Frontal cortex (tissue), 4 donors: ENCODE measurements around the gene TMEM120B. TPM values are rescaled to one million over a fixed set of nuclear protein-coding genes. Genes with fewer than 3 reads are reported as not detected.

Experiments used
- DNase-seq, 2 donors: peaks; one replicate each; pipeline ENCODE4 v3.0.0; 2012; ENCODE audit warnings: low spot score in 2 of 2
- FAIRE-seq: peaks from 2 replicates; lab custom pipeline; 2012; peaks lifted over from hg19 to GRCh38; lab: Jason Lieb, UNC
- total RNA-seq: library from RNA; depleted of rRNA; stranded (reverse); fragments of >200 nt; gene quantifications from one replicate; pipeline ENCODE4 v1.2.3, GENCODE V29; 2014
- donor health status: control.
- donor health status: control.
- donor health status: control.

The TMEM120B gene
- total RNA-seq, 1 donor from 2014 or later: 8.6 TPM

GRCh38 chr12:121799842-121800693 is 87.5 kb downstream of the TMEM120B start:
- peak; percentile 85 for DNase-seq

GRCh38 chr12:121800694-121801594 is 88.4 kb downstream of the TMEM120B start:
- DNase-seq: peak in 1 of 2 donors; percentile 81
- FAIRE-seq: no peak

More at GRCh38 chr12:121799842-121800693, 87.5 kb downstream of the TMEM120B start:
- FAIRE-seq: no peak

GRCh38 chr12:121801595-121802484 is 89.3 kb downstream of the TMEM120B start:
- DNase-seq (no peak), FAIRE-seq (no peak)

- DNase-seq (no peak), FAIRE-seq (no peak)
Observed at GRCh38 chr12:121802485-121802842, 89.9 kb downstream of the TMEM120B start.

- DNase-seq (peak; percentile 81 to 87), FAIRE-seq (no peak)
Observed at GRCh38 chr12:121802843-121803698, 90.5 kb downstream of the TMEM120B start.

- DNase-seq: no peak
- FAIRE-seq: no peak
Observed at GRCh38 chr12:121803861-121804416, 91.4 kb downstream of the TMEM120B start, which contains the start of gene SETD1B. Gene SETD1B, plus strand, starts transcription at chr12:121804009. Its CDS starts 729 bp downstream, at chr12:121804738.

GRCh38 chr12:121804417-121805111 is 92.0 kb downstream of the TMEM120B start:
- DNase-seq (no peak), FAIRE-seq (no peak)

GRCh38 chr12:121805171-121806008 is 92.8 kb downstream of the TMEM120B start:
- DNase-seq (no peak), FAIRE-seq (no peak)

GRCh38 chr12:121806009-121806545 is 93.5 kb downstream of the TMEM120B start:
- DNase-seq (no peak), FAIRE-seq (no peak)

GRCh38 chr12:121806546-121807423 is 94.2 kb downstream of the TMEM120B start:
- FAIRE-seq: no peak
- no peak for DNase-seq

GRCh38 chr12:121807642-121808347 is 95.2 kb downstream of the TMEM120B start:
- DNase-seq: no peak
- FAIRE-seq: no peak

- DNase-seq (no peak), FAIRE-seq (no peak)
Observed at GRCh38 chr12:121808623-121809022, 96.1 kb downstream of the TMEM120B start.

GRCh38 chr12:121809712-121810116 is 97.2 kb downstream of the TMEM120B start:
- no peak for FAIRE-seq
- no peak for DNase-seq

GRCh38 chr12:121810234-121810817 is 97.8 kb downstream of the TMEM120B start:
- DNase-seq: no peak
- no peak for FAIRE-seq
